ENCODE measurements around the gene MRPL37.

GRCh38 chr1:54159733-54160316, 40.1 kb upstream of the MRPL37 start:
- TF ChIP-seq POLR2A (IDR thresholded peaks at IDR 0.05), result no peak
- no peak for TF ChIP-seq CTCF (IDR thresholded peaks at IDR 0.05)
